ENCODE results near the gene GRB2.
"Not testable (repeated sequence)": the region's sequence is repeated elsewhere in the genome, so short reads cannot be mapped to it uniquely, and the experiment has no call there.

GRB2 gene

GRCh38 chr17:75387771-75388170, 17.7 kb downstream of the GRB2 start:
- DNase-seq (ENCODE audit: low spot score): no peak

GRCh38 chr17:75386430-75386829, 19.0 kb downstream of the GRB2 start:
- no peak for DNase-seq (ENCODE audit: low spot score)

- no peak for DNase-seq (ENCODE audit: low spot score)
These were observed 20.7 kb downstream of the GRB2 start for GRCh38 chr17:75384751-75385150.

GRCh38 chr17:75383842-75384195, 21.7 kb downstream of the GRB2 start:
- DNase-seq (ENCODE audit: low spot score): no peak

- DNase-seq (ENCODE audit: low spot score): no peak
These were observed 24.7 kb downstream of the GRB2 start for GRCh38 chr17:75380750-75381149.

- no peak for DNase-seq (ENCODE audit: low spot score)
These were observed 25.2 kb downstream of the GRB2 start for GRCh38 chr17:75380315-75380714.

- DNase-seq (ENCODE audit: low spot score): not testable (repeated sequence)
These were observed 26.1 kb downstream of the GRB2 start for GRCh38 chr17:75379426-75379825.

GRCh38 chr17:75373280-75373679, 32.2 kb downstream of the GRB2 start:
- no peak for DNase-seq (ENCODE audit: low spot score)

- no peak for DNase-seq (ENCODE audit: low spot score)
These were observed 33.5 kb downstream of the GRB2 start for GRCh38 chr17:75371981-75372380.

GRCh38 chr17:75371339-75371738, 34.1 kb downstream of the GRB2 start:
- DNase-seq (ENCODE audit: low spot score): no peak

GRCh38 chr17:75370286-75370915, 35.1 kb downstream of the GRB2 start:
- DNase-seq (ENCODE audit: low spot score): no peak

- DNase-seq (ENCODE audit: low spot score): not testable (repeated sequence)
These were observed 37.4 kb downstream of the GRB2 start for GRCh38 chr17:75367838-75368789.

- no peak for DNase-seq (ENCODE audit: low spot score)
These were observed 38.2 kb downstream of the GRB2 start for GRCh38 chr17:75367312-75367711.

- no peak for DNase-seq (ENCODE audit: low spot score)
These were observed 39.0 kb downstream of the GRB2 start for GRCh38 chr17:75366432-75366831.

GRCh38 chr17:75365931-75366275, 39.6 kb downstream of the GRB2 start:
- DNase-seq (ENCODE audit: low spot score): no peak

- DNase-seq (ENCODE audit: low spot score): no peak
These were observed 40.2 kb downstream of the GRB2 start for GRCh38 chr17:75365009-75365930.

GRCh38 chr17:75364078-75364477, 41.4 kb downstream of the GRB2 start:
- no peak for DNase-seq (ENCODE audit: low spot score)

GRCh38 chr17:75361996-75362395, 43.5 kb downstream of the GRB2 start:
- DNase-seq (ENCODE audit: low spot score): no peak

- no peak for DNase-seq (ENCODE audit: low spot score)
These were observed 44.1 kb downstream of the GRB2 start for GRCh38 chr17:75361344-75361743.

GRCh38 chr17:75356260-75356937, 49.1 kb downstream of the GRB2 start:
- no peak for DNase-seq (ENCODE audit: low spot score)

GRCh38 chr17:75353176-75353575, 52.3 kb downstream of the GRB2 start:
- DNase-seq (ENCODE audit: low spot score): no peak

- DNase-seq (ENCODE audit: low spot score): no peak
These were observed 53.4 kb downstream of the GRB2 start for GRCh38 chr17:75352079-75352569.
